ENCODE data around the gene TMEM214.

The TMEM214 gene

GRCh38 chr2:27077231-27077630, 44.5 kb downstream of the TMEM214 start:
- no peak for DNase-seq (ENCODE audit: low spot score)
- no peak for ATAC-seq (ENCODE audit: low read depth)
- no peaks in the 10 kb centered on the region for H3K36me3 ChIP-seq (ENCODE audit: low read depth)
- H3K27me3 ChIP-seq (ENCODE audit: insufficient read depth, poor library complexity, severe bottlenecking) = no peaks in the 10 kb centered on the region
- peaks cover 4% of the 10 kb centered on the region for H3K4me1 ChIP-seq (ENCODE audit: insufficient read depth, poor library complexity, severe bottlenecking)
- H3K9me3 ChIP-seq (ENCODE audit: severe bottlenecking) = no peaks in the 10 kb centered on the region
- no peak for TF ChIP-seq CTCF (IDR thresholded peaks at IDR 0.05; ENCODE audit: poor library complexity, severe bottlenecking)
- H3K4me3 ChIP-seq (ENCODE audit: severe bottlenecking) = no peak overlapping the region
- no peak overlapping the region for H3K27ac ChIP-seq (ENCODE audit: poor library complexity, severe bottlenecking)

- Histone ChIP-seq H3K27me3 (ENCODE audit: insufficient read depth, poor library complexity, severe bottlenecking) (no peaks in the 10 kb centered on the region), H3K4me1 (ENCODE audit: insufficient read depth, poor library complexity, severe bottlenecking) (peaks cover 4% of the 10 kb centered on the region), H3K27ac (ENCODE audit: poor library complexity, severe bottlenecking) (no peak within 1 kb of the TSS), H3K36me3 (ENCODE audit: low read depth) (no peaks in the 10 kb centered on the region), H3K9me3 (ENCODE audit: severe bottlenecking) (no peaks in the 10 kb centered on the region), H3K4me3 (ENCODE audit: severe bottlenecking) (no peak within 1 kb of the TSS)
- DNase-seq (ENCODE audit: low spot score) = no peak
- no peak for TF ChIP-seq CTCF (IDR thresholded peaks at IDR 0.05; ENCODE audit: poor library complexity, severe bottlenecking)
- no peak for ATAC-seq (ENCODE audit: low read depth)
These were observed 45.8 kb downstream of the TMEM214 start, which contains the start of gene EMILIN1 for GRCh38 chr2:27078267-27079194. Gene EMILIN1 (plus strand): TSS chr2:27078615. CDS start chr2:27079066, 451 bp downstream.

DNA sequence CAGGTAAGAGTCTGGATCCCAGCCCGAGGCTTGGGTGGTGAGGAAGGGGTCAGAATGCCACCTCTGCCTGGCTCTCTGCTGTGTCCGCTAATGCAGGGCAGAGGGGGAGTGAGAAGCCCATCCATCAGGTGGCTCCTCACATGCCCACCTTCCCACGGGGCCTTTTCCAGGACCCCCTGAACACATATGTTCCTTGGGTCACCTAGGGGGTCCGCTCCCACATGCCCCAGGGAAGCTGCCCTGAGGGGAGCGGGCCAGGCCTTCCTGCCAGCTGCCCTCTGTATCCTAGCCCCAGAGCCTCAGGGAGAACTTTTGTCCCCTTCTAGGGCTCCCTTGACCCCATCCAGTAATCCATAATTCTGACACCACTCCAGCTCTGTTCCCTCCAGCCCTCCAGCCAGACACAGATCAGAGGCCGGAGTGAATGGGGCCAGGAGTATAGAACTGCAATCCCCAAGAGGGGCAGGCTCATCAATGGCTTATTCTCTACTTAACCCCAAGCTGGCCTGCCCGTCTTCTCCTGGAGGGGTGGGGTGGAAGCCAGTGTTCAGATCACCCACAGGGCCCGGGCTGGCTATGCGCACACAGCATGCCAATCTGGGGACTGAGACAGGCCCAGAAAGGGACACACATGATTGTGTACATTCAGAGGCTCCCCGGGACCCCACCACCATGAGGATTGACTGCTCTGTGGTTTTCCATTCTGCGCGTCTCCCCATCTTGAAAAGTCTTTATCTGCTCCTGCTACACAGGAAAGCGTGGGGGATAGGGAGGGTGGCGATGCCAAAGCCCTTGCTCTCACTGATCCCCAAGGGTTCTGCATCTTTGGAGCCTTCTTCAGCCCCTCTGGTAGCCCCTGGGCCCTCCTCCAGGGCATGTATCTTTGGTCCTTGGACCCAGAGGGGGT, 46.7 kb downstream of the TMEM214 start:
- Histone ChIP-seq H3K27me3 (ENCODE audit: insufficient read depth, poor library complexity, severe bottlenecking) (no peaks in the 10 kb centered on the region), H3K36me3 (ENCODE audit: low read depth) (no peaks in the 10 kb centered on the region), H3K4me3 (ENCODE audit: severe bottlenecking) (no peak overlapping the region), H3K4me1 (ENCODE audit: insufficient read depth, poor library complexity, severe bottlenecking) (peaks cover 4% of the 10 kb centered on the region), H3K27ac (ENCODE audit: poor library complexity, severe bottlenecking) (no peak overlapping the region), H3K9me3 (ENCODE audit: severe bottlenecking) (no peaks in the 10 kb centered on the region)
- ATAC-seq (ENCODE audit: low read depth) (no peak), DNase-seq (ENCODE audit: low spot score) (no peak)
- no peak for TF ChIP-seq CTCF (IDR thresholded peaks at IDR 0.05; ENCODE audit: poor library complexity, severe bottlenecking)

GRCh38 chr2:27080140-27080469, 47.3 kb downstream of the TMEM214 start:
- Histone ChIP-seq H3K4me1 (ENCODE audit: insufficient read depth, poor library complexity, severe bottlenecking) (peaks cover 4% of the 10 kb centered on the region), H3K27me3 (ENCODE audit: insufficient read depth, poor library complexity, severe bottlenecking) (no peaks in the 10 kb centered on the region), H3K4me3 (ENCODE audit: severe bottlenecking) (no peak overlapping the region), H3K27ac (ENCODE audit: poor library complexity, severe bottlenecking) (no peak overlapping the region), H3K9me3 (ENCODE audit: severe bottlenecking) (no peaks in the 10 kb centered on the region), H3K36me3 (ENCODE audit: low read depth) (no peaks in the 10 kb centered on the region)
- DNase-seq (ENCODE audit: low spot score) (no peak), ATAC-seq (ENCODE audit: low read depth) (no peak)
- TF ChIP-seq CTCF (IDR thresholded peaks at IDR 0.05; ENCODE audit: poor library complexity, severe bottlenecking) = no peak
